ENCODE measurements around the gene ZNF335.

ZNF335 gene

GRCh38 chr20:45971675-45972499 is at the start of gene ZNF335:
Gene ZNF335 (minus strand): TSS chr20:45972203. CDS start chr20:45971410, 793 bp downstream.
- peak; percentile 92 for DNase-seq

DNA sequence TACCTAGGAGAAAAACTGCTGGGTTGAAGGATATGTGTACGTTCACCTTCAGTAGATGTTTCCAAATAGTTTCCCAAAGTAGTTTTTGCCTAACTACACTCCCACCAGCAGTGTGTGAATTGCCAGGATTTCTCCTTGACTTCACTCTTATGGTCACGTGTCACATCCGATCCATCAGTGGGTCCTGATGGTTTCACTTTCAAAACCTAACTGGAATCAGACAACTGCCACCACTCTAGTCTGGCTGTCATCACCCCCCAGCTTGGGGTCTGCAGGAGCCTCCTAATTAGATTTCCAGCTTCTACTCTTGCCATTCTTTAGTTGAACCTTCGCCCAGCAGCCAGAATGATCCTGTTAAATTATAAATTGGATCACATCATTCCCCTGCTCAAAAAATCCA is 48.6 kb upstream of the ZNF335 start:
- DNase-seq, result no peak

DNA sequence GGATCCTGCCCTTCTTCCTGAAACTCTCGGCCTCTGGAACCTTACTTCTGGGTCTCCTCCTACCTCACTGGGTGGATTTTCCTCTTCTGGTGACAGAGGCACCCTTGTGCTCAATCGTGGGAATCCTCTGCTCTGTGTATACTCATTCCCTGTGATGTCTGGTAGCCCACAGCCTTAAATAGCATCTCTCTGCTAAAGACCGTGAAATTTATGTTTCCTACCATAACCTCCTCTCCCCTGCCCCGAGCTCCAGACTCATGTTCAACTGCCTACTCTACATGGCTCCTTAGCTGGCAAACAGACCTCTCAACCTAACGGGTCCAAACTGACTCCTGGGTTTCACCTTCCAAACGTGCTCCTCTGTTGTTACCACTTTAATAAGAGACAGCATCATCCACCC is 46.6 kb upstream of the ZNF335 start:
- DNase-seq, result no peak

- no peak for DNase-seq
These were observed 46.1 kb upstream of the ZNF335 start for GRCh38 chr20:46018112-46018511.

GRCh38 chr20:46017272-46017671 is 45.3 kb upstream of the ZNF335 start:
- no peak for DNase-seq

DNA sequence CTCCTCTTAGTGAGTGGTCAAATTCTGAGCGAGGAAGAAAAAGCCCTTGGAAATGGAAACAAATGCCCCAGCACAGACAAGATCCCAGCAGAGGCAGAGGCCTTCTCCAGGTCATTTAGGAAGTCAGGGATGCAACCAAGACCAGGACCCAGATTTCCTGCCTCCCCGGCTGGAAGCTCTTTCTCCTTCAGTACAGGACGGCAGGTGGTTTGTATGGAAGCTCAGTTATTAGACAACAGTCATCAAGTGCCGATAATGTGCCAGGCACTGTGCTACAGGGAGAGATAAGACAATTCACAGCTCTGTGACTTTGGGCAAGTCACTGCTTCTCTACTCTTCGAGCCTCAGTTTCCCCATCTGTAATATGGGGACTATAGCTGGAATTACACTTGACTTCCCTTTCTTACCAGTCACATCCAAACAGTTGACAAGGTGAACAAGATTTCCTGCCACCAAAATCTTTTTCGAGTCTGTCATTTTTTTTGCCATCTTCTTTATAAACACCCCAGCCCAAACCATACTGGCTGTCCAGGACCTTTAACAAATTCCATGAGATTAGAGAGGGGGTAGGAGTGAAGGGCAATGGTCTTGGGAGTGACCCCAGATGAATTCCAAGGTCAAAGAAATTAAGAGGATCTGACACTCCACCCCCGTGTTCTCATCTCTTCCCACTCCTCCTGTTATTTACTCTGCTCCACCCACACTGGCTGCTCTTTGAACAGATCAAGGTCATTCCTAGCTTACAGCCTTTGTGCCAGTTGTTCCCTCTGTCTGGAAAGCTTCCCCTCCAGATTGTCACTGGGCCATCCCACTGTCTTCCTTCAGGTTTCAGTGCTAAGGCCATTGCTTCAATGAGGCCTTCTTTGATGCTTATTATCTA is 42.8 kb upstream of the ZNF335 start:
- DNase-seq, result no peak

DNA sequence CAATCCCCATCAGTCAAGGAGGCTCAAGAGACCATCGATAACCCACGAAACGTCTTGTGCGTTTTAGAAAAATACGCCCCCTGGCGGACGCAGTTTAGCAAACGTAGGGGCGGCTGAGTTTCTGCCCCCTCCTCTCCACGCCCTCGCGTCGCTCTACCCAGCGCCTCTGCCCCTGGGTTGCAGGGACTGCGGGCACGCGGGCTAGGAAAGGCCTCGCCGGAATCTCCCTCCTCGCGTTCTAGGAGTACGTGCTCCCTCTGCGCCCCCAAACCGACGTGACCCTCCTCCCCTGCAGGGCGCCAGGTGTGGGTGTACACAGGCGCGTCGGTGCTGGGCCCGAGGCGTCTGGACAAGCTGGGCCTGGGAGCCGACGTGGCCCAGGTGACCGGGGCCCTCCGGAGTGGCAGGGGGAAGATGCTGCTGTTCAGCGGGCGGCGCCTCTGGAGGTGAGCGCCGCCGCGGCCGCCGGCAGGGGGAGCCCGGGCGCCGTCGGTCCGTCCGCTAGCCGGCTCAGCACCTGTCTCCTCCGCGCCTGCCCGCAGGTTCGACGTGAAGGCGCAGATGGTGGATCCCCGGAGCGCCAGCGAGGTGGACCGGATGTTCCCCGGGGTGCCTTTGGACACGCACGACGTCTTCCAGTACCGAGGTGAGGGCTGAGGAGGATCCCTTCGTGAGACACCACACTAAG is 42.0 kb upstream of the ZNF335 start:
- peak; percentile 51 for DNase-seq

DNA sequence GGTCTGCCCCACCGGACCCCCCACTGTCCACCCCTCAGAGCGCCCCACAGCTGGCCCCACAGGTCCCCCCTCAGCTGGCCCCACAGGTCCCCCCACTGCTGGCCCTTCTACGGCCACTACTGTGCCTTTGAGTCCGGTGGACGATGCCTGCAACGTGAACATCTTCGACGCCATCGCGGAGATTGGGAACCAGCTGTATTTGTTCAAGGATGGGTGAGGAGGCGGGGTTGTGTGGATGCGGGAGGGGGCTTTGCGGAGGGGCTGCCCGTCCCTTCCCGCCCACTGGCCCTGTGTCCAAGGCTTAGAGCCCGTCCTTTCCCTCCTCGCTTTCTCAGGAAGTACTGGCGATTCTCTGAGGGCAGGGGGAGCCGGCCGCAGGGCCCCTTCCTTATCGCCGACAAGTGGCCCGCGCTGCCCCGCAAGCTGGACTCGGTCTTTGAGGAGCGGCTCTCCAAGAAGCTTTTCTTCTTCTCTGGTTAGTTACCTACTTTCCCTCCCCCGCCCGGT is 41.4 kb upstream of the ZNF335 start:
- DNase-seq, result no peak

DNA sequence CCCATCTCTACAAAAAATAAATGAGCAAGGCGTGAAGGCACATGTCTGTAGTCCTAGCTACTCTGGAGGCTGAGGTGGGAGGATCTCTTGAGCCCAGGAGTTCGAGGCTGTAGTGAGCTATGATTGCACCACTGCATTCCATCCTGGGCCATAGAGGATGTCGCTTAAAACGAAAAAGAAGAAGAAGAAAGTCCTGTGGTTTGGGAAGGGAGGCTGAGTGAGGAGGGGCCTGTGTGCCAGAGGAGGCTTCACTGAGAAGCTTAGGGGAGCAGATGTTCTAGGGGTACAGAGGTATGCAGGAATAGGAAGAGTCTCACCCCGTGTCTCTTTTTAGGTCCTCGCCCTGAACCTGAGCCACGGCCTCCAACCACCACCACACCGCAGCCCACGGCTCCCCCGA is 40.9 kb upstream of the ZNF335 start:
- no peak for DNase-seq

DNA sequence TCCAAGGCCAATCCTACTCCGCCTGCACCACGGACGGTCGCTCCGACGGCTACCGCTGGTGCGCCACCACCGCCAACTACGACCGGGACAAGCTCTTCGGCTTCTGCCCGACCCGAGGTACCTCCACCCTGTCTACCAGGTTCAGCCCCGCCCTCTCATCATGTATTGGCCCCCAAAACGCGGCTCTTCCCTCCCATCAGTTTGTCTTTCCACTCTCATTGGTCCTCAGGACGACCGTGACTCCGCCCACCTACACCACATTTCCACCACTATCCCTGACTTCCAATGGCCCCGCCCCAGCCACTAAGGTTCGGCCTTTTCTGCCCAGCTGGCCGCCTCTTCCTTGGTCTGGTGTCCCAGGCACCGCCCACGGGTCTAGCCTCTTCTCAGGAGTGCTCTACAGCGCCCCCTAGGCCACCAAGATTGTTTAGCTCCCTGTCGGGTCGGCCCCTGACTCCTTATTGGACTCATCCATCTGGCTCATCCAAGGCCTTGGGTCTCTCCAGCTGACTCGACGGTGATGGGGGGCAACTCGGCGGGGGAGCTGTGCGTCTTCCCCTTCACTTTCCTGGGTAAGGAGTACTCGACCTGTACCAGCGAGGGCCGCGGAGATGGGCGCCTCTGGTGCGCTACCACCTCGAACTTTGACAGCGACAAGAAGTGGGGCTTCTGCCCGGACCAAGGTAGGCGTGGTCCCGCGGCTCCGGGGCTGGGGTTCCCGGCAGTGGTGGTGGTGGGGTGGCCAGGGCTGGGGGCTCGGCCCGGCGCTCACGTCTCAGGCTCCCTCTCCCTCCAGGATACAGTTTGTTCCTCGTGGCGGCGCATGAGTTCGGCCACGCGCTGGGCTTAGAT is 39.9 kb upstream of the ZNF335 start:
- DNase-seq, result no peak

DNA sequence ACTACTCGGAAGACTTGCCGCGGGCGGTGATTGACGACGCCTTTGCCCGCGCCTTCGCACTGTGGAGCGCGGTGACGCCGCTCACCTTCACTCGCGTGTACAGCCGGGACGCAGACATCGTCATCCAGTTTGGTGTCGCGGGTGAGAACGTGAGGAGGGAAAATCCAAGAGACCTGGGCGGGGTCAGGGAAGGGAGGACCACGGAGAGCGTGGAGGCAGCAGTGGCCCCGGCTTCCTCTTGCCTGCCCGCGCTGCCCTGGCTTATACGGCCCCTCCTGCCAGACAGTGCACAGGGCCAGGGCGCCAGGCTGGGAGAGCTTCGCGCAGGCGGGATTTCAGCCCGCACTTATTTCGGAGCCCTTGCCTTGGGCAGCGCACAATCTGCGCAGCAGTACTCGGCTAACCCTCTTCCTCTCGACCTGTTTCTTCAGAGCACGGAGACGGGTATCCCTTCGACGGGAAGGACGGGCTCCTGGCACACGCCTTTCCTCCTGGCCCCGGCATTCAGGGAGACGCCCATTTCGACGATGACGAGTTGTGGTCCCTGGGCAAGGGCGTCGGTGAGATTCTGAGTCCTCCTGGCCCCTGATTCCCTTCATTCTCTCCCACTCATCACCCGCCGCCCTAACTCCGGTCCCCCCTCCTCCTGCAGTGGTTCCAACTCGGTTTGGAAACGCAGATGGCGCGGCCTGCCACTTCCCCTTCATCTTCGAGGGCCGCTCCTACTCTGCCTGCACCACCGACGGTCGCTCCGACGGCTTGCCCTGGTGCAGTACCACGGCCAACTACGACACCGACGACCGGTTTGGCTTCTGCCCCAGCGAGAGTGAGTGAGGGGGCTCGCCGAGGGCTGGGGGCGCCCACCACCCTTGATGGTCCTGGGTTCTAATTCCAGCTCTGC is 38.7 kb upstream of the ZNF335 start:
- no peak for DNase-seq

DNA sequence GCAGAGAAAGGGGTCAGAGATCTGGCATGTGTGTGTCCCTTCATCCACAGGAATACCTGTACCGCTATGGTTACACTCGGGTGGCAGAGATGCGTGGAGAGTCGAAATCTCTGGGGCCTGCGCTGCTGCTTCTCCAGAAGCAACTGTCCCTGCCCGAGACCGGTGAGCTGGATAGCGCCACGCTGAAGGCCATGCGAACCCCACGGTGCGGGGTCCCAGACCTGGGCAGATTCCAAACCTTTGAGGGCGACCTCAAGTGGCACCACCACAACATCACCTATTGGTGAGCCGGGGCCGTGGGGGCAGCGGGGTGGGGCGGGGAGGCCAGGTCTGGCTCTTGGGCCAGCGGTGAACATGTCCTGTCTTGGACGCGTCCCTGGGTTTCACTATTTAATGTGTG is 37.8 kb upstream of the ZNF335 start:
- DNase-seq, result no peak

- no peak for DNase-seq
These were observed 35.7 kb upstream of the ZNF335 start for GRCh38 chr20:46007671-46008070.

- no peak for DNase-seq
These were observed 35.0 kb upstream of the ZNF335 start for GRCh38 chr20:46006964-46007363.

GRCh38 chr20:46006022-46006705 is 34.2 kb upstream of the ZNF335 start:
- no peak for DNase-seq

- DNase-seq, result no peak
These were observed 33.0 kb upstream of the ZNF335 start for GRCh38 chr20:46004889-46005473.

- no peak for DNase-seq
These were observed 32.2 kb upstream of the ZNF335 start for GRCh38 chr20:46004187-46004586.

DNA sequence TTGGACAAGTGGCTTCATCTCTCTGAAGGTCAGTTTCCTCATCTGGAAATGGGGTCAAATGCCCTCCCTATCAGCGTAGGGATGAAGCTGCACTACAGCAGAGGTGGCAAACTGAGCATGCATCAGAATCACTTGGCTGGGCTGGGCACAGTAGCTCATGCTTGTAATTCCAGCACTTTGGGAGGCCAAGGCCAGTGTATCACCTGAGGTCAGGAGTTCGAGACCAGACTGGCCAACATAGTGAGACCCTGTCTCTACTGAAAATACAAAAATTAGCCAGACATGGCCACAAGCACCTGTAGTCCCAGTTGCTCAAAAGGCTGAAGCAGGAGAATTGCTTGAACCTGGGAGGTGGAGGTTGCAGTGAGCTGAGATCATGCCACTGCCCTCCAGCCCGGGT is 30.0 kb upstream of the ZNF335 start:
- no peak for DNase-seq

DNA sequence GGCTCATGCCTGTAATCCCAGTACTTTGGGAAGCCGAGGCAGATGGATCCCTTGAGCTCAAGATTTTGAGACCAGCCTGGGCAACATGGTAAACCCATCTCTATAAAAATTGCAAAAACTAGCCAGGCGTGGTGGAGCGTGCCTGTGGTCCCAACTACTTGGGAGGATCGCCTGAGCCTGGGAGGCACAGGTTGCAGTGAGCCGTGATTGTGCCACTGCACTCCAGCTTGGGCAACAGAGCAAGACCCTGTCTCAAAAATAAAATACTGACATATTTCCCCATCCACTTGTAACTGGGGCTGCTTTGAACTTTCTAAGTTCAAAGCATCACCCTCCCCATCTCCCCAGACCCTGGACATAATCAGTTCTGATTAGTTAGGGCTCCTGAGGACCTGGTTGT is 29.5 kb upstream of the ZNF335 start:
- DNase-seq, result no peak

Measured in activated CD4-positive, alpha-beta T cell treated with anti-CD3 and anti-CD28 coated beads for 1 hour (primary cell).